ENCODE measurements around the gene INPP5D. TPM values are rescaled to one million over a fixed set of nuclear protein-coding genes. Genes with fewer than 3 reads are reported as not detected.

The INPP5D gene
- total RNA-seq, 2 experiments from 2014 or later: 50.9 to 51.0 TPM

DNA sequence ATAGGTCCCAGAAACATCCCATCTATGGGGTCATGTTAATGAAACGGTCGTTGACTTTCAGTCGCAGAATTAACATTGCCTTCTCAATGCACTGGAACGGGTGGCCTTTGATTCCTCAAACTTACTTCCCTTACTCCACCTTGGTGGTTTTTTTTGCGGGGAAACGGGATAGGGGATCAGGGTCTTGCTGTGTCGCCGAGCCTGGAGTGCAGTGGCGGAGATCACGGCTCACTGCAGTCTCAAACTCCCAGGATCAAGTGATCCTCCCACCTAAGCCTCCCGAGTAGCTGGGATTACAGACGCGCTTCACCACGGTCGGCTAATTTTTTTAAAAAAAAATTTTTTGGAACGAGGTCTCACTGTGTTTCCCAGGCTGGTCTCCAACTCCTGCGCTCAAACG, 192.1 kb downstream of the INPP5D start:
- intact Hi-C loops (cut with micrococcal nuclease): no loop called here
- H3K27ac Mint-ChIP-seq: peak overlapping the region; percentile 97
- H3K27me3 Mint-ChIP-seq (ENCODE audit: low read depth): no peaks in the 10 kb centered on the region
- H3K4me3 Mint-ChIP-seq: peak overlapping the region; percentile 85
- no peaks in the 10 kb centered on the region for H3K9me3 Mint-ChIP-seq
- H3K4me1 Mint-ChIP-seq (ENCODE audit: low read depth): peaks cover 66% of the 10 kb centered on the region
- peaks cover 17% of the 10 kb centered on the region for H3K36me3 Mint-ChIP-seq (ENCODE audit: low read depth)
- CTCF ChIA-PET: interaction anchor here (1.0 to 3.1 kb wide), 5 partner anchors 16 to 480 kb away, joined by 4 to 19 read pairs (median 5); partner anchors contain the start of gene INPP5D
- DNase-seq: no peak

DNA sequence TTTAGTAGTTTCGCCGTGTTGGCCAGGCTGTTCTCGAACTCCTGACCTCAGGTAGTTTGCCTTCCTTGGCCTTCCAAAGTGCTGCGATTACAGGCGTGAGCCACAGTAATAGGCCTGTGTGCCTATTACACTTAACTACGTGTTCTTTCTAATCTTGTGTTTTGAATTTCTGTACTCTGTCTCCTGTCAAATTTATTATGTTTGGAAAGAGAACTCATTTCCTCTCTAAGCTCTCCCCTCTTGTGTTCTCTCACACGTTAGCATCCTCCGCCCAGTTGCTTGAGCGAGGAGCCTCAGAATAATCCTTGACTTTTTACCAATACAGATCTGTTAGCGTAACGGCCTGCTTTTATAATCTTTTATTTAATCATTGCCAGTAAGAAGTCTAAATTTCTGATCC, 195.0 kb downstream of the INPP5D start:
- DNase-seq: no peak
- H3K36me3 Mint-ChIP-seq (ENCODE audit: low read depth): peaks cover 33% of the 10 kb centered on the region
- intact Hi-C loops (cut with micrococcal nuclease): no loop called here
- no peaks in the 10 kb centered on the region for H3K9me3 Mint-ChIP-seq
- H3K27ac Mint-ChIP-seq: no peak overlapping the region
- no peaks in the 10 kb centered on the region for H3K27me3 Mint-ChIP-seq (ENCODE audit: low read depth)
- no peak overlapping the region for H3K4me3 Mint-ChIP-seq
- H3K4me1 Mint-ChIP-seq (ENCODE audit: low read depth): peaks cover 66% of the 10 kb centered on the region
- CTCF ChIA-PET: interaction anchor here (0.8 kb wide), 1 partner anchor 171 kb away, joined by 3 read pairs; no protein-coding TSS in a partner anchor

DNA sequence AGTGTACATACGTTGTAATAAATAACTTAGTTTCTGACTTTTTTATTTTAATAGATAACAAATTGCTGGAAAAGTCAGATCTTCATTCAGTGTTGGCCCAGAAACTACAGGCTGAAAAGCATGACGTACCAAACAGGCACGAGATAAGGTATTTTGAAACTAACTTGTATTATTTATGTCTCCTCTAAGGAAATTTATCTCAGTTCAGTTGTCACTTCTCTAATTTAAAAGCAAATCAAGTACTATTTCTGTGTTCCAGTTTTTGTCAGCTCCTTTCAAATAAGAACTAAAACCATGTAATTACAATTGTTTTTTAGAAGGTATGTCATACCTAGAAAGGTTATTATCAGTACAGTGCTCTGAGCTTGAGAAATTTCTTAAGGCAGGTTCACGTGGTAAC, 195.9 kb downstream of the INPP5D start:
- Mint-ChIP-seq H3K4me1 (ENCODE audit: low read depth) (peaks cover 62% of the 10 kb centered on the region), H3K9me3 (no peaks in the 10 kb centered on the region), H3K4me3 (no peak overlapping the region), H3K36me3 (ENCODE audit: low read depth) (peaks cover 38% of the 10 kb centered on the region), H3K27me3 (ENCODE audit: low read depth) (no peaks in the 10 kb centered on the region), H3K27ac (no peak overlapping the region)
- CTCF ChIA-PET: interaction anchor here (1.1 kb wide), 1 partner anchor 202 kb away, joined by 3 read pairs; no protein-coding TSS in a partner anchor
- intact Hi-C loops (cut with micrococcal nuclease): no loop called here
- DNase-seq: no peak

Other genes with a start within 250 kb of the INPP5D start
- 1 to 10 TPM in 1 of 2 experiments, under 1 TPM in 1; 0.72 to 1.1 TPM for gene SNORC, start 190.1 kb upstream of the INPP5D start, total RNA-seq
- gene NGEF, start 47.1 kb upstream of the INPP5D start, total RNA-seq: under 1 TPM in 1 of 2 experiments, not detected in 1; 0.12 TPM
- not detected for gene NEU2, start 27.7 kb upstream of the INPP5D start, total RNA-seq
- gene ATG16L1, start 191.3 kb downstream of the INPP5D start, total RNA-seq: 10 to 100 TPM; 21.2 to 24.2 TPM
- under 1 TPM in 1 of 2 experiments, not detected in 1; 0.19 TPM for gene SAG, start 247.5 kb downstream of the INPP5D start, total RNA-seq

All from activated naive CD4-positive, alpha-beta T cell treated with anti-CD3 and anti-CD28 coated beads for 36 hours (primary cell).